Measurements from ENCODE around the gene TPI1. TPM values are rescaled to one million over a fixed set of nuclear protein-coding genes. Genes with fewer than 3 reads are reported as not detected.

TPI1 gene
- polyA plus RNA-seq, 1 of the 3 experiments (the other 2 are of a cell fraction) = 1,175 TPM

DNA sequence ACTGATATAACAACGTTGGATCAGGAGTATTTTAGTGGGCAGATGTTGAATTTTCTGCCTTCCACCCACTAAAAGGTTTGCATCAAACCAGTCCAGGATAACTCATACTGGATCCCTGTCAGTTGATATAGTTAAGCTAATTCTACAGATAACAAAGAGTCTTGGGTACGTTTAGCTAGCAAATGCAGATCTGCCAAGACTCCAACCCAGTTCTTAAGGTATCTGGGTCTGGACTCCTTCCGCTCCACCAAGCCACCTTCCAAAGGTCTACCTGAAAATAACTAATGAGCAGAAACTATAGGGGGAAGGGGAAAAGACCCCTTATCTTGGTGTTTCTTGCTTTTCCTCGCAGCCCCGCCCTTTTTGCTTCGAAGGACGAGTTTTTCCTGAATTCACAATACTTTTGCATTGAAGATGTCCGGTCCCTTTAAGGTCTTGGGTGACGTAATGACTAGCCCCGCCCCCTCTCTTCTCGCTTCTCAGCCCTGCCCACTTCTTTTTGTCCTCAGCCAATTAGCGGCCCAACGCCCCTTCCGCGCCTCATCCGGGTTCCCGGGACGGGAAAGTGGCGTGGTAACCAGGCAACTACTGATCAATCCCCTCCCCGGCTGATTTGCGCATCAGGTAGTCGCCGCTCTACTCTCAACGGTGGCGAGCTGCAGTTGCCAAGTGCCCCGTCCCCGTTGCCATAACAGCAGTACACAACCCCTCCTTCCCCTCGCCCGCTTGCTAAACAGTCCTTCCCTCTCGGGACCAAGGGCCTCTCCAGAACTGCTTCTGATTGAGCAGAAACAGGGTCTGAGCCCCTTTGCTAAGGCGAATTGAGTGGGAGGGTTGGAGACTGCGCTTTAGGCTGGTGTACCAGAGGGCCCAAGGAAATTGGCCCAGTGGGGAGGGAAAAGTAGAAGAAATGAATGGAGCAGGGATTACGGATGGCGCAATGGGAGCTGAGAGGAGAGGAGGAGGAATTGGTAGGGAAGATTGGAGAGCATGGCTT is 37.2 kb downstream of the TPI1 start, which contains the start of gene LRRC23:
Gene LRRC23, plus strand, starts transcription at position 543 of the 997 bp plus-strand sequence. CDS start 812 bp downstream, outside the sequence.
- Histone ChIP-seq H3K36me3 (replicated peaks in 1 of 2; ENCODE audit: control insufficient read depth in 1 of 2, insufficient read depth in 2 of 2, low read length in 1 of 2) (peaks cover 0 to 5% of the 10 kb centered on the region in 2 experiments), H3K4me3 (ENCODE audit: low read depth in 2 of 2, low read length in 1 of 2) (peak within 1 kb of the TSS; percentile 72 to 98), H3K79me2 (ENCODE audit: insufficient read depth) (no peaks in the 10 kb centered on the region), H3K27me3 (ENCODE audit: insufficient read depth) (no peaks in the 10 kb centered on the region), H3K9me3 (no peaks in the 10 kb centered on the region), H2AFZ (ENCODE audit: low read depth) (peak within 1 kb of the TSS; percentile 99), H3K9me2 (no peaks in the 10 kb centered on the region), H3K4me1 (ENCODE audit: control insufficient read depth in 1 of 2, insufficient read depth in 2 of 2, low read depth in 1 of 2, low read length in 1 of 2) (peaks cover 9 to 10% of the 10 kb centered on the region in 2 experiments; a peak in 2 of 4 replicates), H3F3A (replicated peaks; ENCODE audit: insufficient read depth) (peaks cover 2% of the 10 kb centered on the region), H3K27ac (ENCODE audit: low read depth in 2 of 2, low read length in 1 of 2) (peak within 1 kb of the TSS; percentile 71 to 78), H4K20me1 (ENCODE audit: insufficient read depth) (no peaks in the 10 kb centered on the region), H3K4me2 (peak within 1 kb of the TSS; percentile 99), H3K9ac (peak within 1 kb of the TSS; percentile 97)
- 4% methylated on average over 34 of the region's 34 CpGs for WGBS (ENCODE audit: low lambda C conversion rate)
- CTCF ChIA-PET = interaction anchor here (0.6 to 2.9 kb wide), 5 partner anchors 13 to 35 kb away, joined by 3 to 19 read pairs (median 10); partner anchors contain the start of gene SPSB2
- POLR2A ChIA-PET = interaction anchor here (0.9 to 2.2 kb wide), 5 partner anchors 10 to 39 kb away, joined by 4 to 6 read pairs (median 5); partner anchors contain the start of genes C12orf57, ENO2, RNU7-1 and SPSB2
- peak; percentile 88 for DNase-seq
- TF ChIP-seq POLR2AphosphoS5 (IDR thresholded peaks at IDR 0.05; ENCODE audit: low read depth, low read length) (peak; percentile 67), ELF1 (IDR thresholded peaks at IDR 0.05) (peak; percentile 74), MXI1 (IDR thresholded peaks at IDR 0.05; ENCODE audit: low read depth, low read length) (peak; percentile 80)
- TF ChIP-seq, protein P1, sequence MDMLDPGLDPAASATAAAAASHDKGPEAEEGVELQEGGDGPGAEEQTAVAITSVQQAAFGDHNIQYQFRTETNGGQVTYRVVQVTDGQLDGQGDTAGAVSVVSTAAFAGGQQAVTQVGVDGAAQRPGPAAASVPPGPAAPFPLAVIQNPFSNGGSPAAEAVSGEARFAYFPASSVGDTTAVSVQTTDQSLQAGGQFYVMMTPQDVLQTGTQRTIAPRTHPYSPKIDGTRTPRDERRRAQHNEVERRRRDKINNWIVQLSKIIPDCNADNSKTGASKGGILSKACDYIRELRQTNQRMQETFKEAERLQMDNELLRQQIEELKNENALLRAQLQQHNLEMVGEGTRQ (IDR thresholded peaks at IDR 0.05; ENCODE audit: borderline replicate concordance, low read depth, low read length) = no peak
- TF ChIP-seq, protein P2, sequence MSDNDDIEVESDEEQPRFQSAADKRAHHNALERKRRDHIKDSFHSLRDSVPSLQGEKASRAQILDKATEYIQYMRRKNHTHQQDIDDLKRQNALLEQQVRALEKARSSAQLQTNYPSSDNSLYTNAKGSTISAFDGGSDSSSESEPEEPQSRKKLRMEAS (IDR thresholded peaks at IDR 0.05; ENCODE audit: low read depth) = peak; percentile 58; the same call in 1 of the 2 replicates

DNA sequence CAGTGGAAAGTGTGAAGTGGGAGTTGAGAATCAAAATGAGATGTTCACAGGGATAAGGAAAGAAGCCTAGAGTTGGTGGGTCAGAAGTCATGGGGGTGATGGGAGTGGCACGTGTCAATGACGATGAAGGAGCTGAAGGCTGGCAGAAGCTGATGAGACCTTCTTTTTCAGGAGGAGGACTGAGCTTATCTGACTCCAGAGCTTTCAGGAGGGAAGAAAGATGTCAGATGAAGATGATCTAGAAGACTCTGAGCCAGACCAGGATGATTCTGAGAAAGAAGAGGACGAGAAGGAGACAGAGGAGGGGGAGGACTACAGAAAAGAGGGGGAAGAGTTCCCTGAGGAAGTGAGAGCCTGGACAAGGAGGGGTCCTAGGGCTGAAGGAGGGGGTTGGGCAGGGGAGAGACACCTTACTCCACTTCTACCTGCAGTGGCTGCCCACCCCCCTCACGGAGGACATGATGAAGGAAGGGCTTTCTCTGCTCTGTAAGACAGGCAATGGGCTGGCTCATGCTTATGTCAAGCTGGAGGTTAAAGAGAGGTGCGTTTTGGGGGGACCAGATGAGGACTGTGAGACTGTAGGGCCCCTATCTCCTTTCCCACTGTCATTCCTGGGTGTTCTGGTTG is 38.2 kb downstream of the TPI1 start:
- H3K4me3 ChIP-seq (ENCODE audit: low read depth in 2 of 2, low read length in 1 of 2) = peak overlapping the region; percentile 72 to 98
- H3F3A ChIP-seq (replicated peaks; ENCODE audit: insufficient read depth) = peaks cover 4% of the 10 kb centered on the region
- H3K9me2 ChIP-seq = no peaks in the 10 kb centered on the region
- 67% methylated on average over 5 of the region's 5 CpGs for WGBS (ENCODE audit: low lambda C conversion rate)
- peak overlapping the region in 1 of 2 experiments; percentile 78; a peak in 2 of 4 replicates for H3K27ac ChIP-seq (ENCODE audit: low read depth in 2 of 2, low read length in 1 of 2)
- peak overlapping the region; percentile 99 for H3K4me2 ChIP-seq
- H3K9ac ChIP-seq = peak overlapping the region; percentile 97
- H4K20me1 ChIP-seq (ENCODE audit: insufficient read depth) = no peaks in the 10 kb centered on the region
- DNase-seq = no peak
- peaks cover 9 to 10% of the 10 kb centered on the region in 2 experiments; a peak in 2 of 4 replicates for H3K4me1 ChIP-seq (ENCODE audit: control insufficient read depth in 1 of 2, insufficient read depth in 2 of 2, low read depth in 1 of 2, low read length in 1 of 2)
- ChIA-PET CTCF (interaction anchor here (0.6 to 2.9 kb wide), 6 partner anchors 14 to 444 kb away, joined by 3 to 19 read pairs (median 6); partner anchors contain the start of gene SPSB2), POLR2A (interaction anchor here (0.9 to 2.2 kb wide), 6 partner anchors 9 to 38 kb away, joined by 4 to 6 read pairs (median 5); partner anchors contain the start of genes C12orf57, ENO2, RNU7-1 and SPSB2)
- TF ChIP-seq MXI1 (IDR thresholded peaks at IDR 0.05; ENCODE audit: low read depth, low read length) (no peak), POLR2AphosphoS5 (IDR thresholded peaks at IDR 0.05; ENCODE audit: low read depth, low read length) (no peak), RCOR1 (IDR thresholded peaks at IDR 0.05; ENCODE audit: low read length) (no peak), YY1 (IDR thresholded peaks at IDR 0.05; ENCODE audit: low read depth) (no peak), RFX5 (IDR thresholded peaks at IDR 0.05; ENCODE audit: low read length) (no peak), RXRA (IDR thresholded peaks at IDR 0.05; ENCODE audit: borderline replicate concordance, low read depth) (no peak), EP300 (IDR thresholded peaks at IDR 0.05; ENCODE audit: borderline replicate concordance in 1 of 2, low read depth in 1 of 2, low read length in 1 of 2) (no peak), RAD21 (IDR thresholded peaks at IDR 0.05; ENCODE audit: low read length) (no peak), TEAD4 (IDR thresholded peaks at IDR 0.05; ENCODE audit: borderline replicate concordance, insufficient read depth) (no peak), MEF2A (IDR thresholded peaks at IDR 0.05; ENCODE audit: borderline replicate concordance, low read depth) (no peak), NFIC (IDR thresholded peaks at IDR 0.05; ENCODE audit: borderline replicate concordance) (no peak), CHD2 (IDR thresholded peaks at IDR 0.05; ENCODE audit: low read length, partially characterized antibody) (no peak)
- TF ChIP-seq, protein P3, sequence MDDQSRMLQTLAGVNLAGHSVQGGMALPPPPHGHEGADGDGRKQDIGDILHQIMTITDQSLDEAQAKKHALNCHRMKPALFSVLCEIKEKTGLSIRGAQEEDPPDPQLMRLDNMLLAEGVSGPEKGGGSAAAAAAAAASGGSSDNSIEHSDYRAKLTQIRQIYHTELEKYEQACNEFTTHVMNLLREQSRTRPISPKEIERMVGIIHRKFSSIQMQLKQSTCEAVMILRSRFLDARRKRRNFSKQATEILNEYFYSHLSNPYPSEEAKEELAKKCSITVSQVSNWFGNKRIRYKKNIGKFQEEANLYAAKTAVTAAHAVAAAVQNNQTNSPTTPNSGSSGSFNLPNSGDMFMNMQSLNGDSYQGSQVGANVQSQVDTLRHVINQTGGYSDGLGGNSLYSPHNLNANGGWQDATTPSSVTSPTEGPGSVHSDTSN (IDR thresholded peaks at IDR 0.05) = no peak
- TF ChIP-seq, protein P4, sequence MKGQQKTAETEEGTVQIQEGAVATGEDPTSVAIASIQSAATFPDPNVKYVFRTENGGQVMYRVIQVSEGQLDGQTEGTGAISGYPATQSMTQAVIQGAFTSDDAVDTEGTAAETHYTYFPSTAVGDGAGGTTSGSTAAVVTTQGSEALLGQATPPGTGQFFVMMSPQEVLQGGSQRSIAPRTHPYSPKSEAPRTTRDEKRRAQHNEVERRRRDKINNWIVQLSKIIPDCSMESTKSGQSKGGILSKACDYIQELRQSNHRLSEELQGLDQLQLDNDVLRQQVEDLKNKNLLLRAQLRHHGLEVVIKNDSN (IDR thresholded peaks at IDR 0.05; ENCODE audit: borderline replicate concordance, low read depth) = no peak
- TF ChIP-seq, protein P5, sequence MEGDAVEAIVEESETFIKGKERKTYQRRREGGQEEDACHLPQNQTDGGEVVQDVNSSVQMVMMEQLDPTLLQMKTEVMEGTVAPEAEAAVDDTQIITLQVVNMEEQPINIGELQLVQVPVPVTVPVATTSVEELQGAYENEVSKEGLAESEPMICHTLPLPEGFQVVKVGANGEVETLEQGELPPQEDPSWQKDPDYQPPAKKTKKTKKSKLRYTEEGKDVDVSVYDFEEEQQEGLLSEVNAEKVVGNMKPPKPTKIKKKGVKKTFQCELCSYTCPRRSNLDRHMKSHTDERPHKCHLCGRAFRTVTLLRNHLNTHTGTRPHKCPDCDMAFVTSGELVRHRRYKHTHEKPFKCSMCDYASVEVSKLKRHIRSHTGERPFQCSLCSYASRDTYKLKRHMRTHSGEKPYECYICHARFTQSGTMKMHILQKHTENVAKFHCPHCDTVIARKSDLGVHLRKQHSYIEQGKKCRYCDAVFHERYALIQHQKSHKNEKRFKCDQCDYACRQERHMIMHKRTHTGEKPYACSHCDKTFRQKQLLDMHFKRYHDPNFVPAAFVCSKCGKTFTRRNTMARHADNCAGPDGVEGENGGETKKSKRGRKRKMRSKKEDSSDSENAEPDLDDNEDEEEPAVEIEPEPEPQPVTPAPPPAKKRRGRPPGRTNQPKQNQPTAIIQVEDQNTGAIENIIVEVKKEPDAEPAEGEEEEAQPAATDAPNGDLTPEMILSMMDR (IDR thresholded peaks at IDR 0.05) = no peak
- TF ChIP-seq, protein P2 (IDR thresholded peaks at IDR 0.05; ENCODE audit: low read depth) = no peak
- H2AFZ ChIP-seq (ENCODE audit: low read depth) = peak overlapping the region; percentile 99; the same call in 1 of the 2 replicates
- H3K79me2 ChIP-seq (ENCODE audit: insufficient read depth) = no peaks in the 10 kb centered on the region
- H3K36me3 ChIP-seq (replicated peaks in 1 of 2; ENCODE audit: control insufficient read depth in 1 of 2, insufficient read depth in 2 of 2, low read length in 1 of 2) = peaks cover 0 to 5% of the 10 kb centered on the region in 2 experiments
- no peaks in the 10 kb centered on the region for H3K27me3 ChIP-seq (ENCODE audit: insufficient read depth)
- H3K9me3 ChIP-seq = no peaks in the 10 kb centered on the region

All from SK-N-SH (cell line).